Measurements from ENCODE around the gene TTC28.

Gene TTC28

GRCh38 chr22:28051787-28052356, 627.8 kb downstream of the TTC28 start:
- TF ChIP-seq CTCF (IDR thresholded peaks at IDR 0.05; ENCODE audit: control insufficient read depth, extremely low read depth, insufficient read depth) = peak; percentile 78
- no peak for DNase-seq (ENCODE audit: low read depth)
- no peak overlapping the region for H3K4me3 ChIP-seq (ENCODE audit: low read depth, low read length)

- TF ChIP-seq CTCF (IDR thresholded peaks at IDR 0.05; ENCODE audit: control insufficient read depth, extremely low read depth, insufficient read depth) = no peak
- DNase-seq (ENCODE audit: low read depth) = no peak
Measured at GRCh38 chr22:28051091-28051786, 628.4 kb downstream of the TTC28 start.

GRCh38 chr22:28048529-28048928, 631.1 kb downstream of the TTC28 start:
- no peak overlapping the region for H3K4me3 ChIP-seq (ENCODE audit: low read depth, low read length)
- DNase-seq (ENCODE audit: low read depth) = no peak
- TF ChIP-seq CTCF (IDR thresholded peaks at IDR 0.05; ENCODE audit: control insufficient read depth, extremely low read depth, insufficient read depth) = no peak

More at GRCh38 chr22:28051091-28051786, 628.4 kb downstream of the TTC28 start:
- no peak overlapping the region for H3K4me3 ChIP-seq (ENCODE audit: low read depth, low read length)

GRCh38 chr22:28047740-28048139, 631.9 kb downstream of the TTC28 start:
- no peak overlapping the region for H3K4me3 ChIP-seq (ENCODE audit: low read depth, low read length)
- no peak for TF ChIP-seq CTCF (IDR thresholded peaks at IDR 0.05; ENCODE audit: control insufficient read depth, extremely low read depth, insufficient read depth)
- DNase-seq (ENCODE audit: low read depth) = no peak

GRCh38 chr22:28046100-28046499, 633.5 kb downstream of the TTC28 start:
- no peak for DNase-seq (ENCODE audit: low read depth)
- TF ChIP-seq CTCF (IDR thresholded peaks at IDR 0.05; ENCODE audit: control insufficient read depth, extremely low read depth, insufficient read depth) = no peak

GRCh38 chr22:28044546-28045173, 635.0 kb downstream of the TTC28 start:
- DNase-seq (ENCODE audit: low read depth) = no peak
- no peak for TF ChIP-seq CTCF (IDR thresholded peaks at IDR 0.05; ENCODE audit: control insufficient read depth, extremely low read depth, insufficient read depth)
- no peak overlapping the region for H3K4me3 ChIP-seq (ENCODE audit: low read depth, low read length)

More at GRCh38 chr22:28046100-28046499, 633.5 kb downstream of the TTC28 start:
- H3K4me3 ChIP-seq (ENCODE audit: low read depth, low read length) = no peak overlapping the region

Measured in LNCaP clone FGC (cell line).